Rectal smooth muscle tissue (tissue), 1 donor: Measurements from ENCODE around the gene SEMA3D.

ENCODE experiments used
- H3K27ac ChIP-seq: one replicate; pipeline ENCODE4 v1.7.0; 2013; ENCODE audit warnings: low read depth, low read length, inconsistent platforms
- H3K27me3 ChIP-seq: one replicate; pipeline ENCODE4 v1.7.0; 2013; ENCODE audit warnings: low read length; ENCODE audit not compliant: control insufficient read depth, insufficient read depth
- H3K36me3 ChIP-seq: one replicate; pipeline ENCODE4 v1.7.0; 2013; ENCODE audit warnings: low read length; ENCODE audit not compliant: control insufficient read depth, insufficient read depth
- H3K4me1 ChIP-seq: one replicate; pipeline ENCODE4 v1.7.0; 2013; ENCODE audit warnings: low read length; ENCODE audit not compliant: control insufficient read depth, insufficient read depth
- H3K4me3 ChIP-seq: one replicate; pipeline ENCODE4 v1.7.0; 2013; ENCODE audit warnings: low read length
- H3K9ac ChIP-seq: one replicate; pipeline ENCODE4 v1.7.0; 2013; ENCODE audit warnings: low read length

SEMA3D gene

GRCh38 chr7:85177316-85177715, 9.5 kb downstream of the SEMA3D start:
- H3K9ac ChIP-seq: no peak overlapping the region
- H3K27me3 ChIP-seq: no peaks in the 10 kb centered on the region
- H3K27ac ChIP-seq: no peak overlapping the region
- no peak overlapping the region for H3K4me3 ChIP-seq
- no peaks in the 10 kb centered on the region for H3K36me3 ChIP-seq
- H3K4me1 ChIP-seq: peaks cover 3% of the 10 kb centered on the region

GRCh38 chr7:85176197-85176596, 10.7 kb downstream of the SEMA3D start:
- Histone ChIP-seq H3K27ac (no peak overlapping the region), H3K4me1 (peaks cover 3% of the 10 kb centered on the region), H3K36me3 (no peaks in the 10 kb centered on the region), H3K27me3 (no peaks in the 10 kb centered on the region), H3K4me3 (no peak overlapping the region), H3K9ac (no peak overlapping the region)

DNA sequence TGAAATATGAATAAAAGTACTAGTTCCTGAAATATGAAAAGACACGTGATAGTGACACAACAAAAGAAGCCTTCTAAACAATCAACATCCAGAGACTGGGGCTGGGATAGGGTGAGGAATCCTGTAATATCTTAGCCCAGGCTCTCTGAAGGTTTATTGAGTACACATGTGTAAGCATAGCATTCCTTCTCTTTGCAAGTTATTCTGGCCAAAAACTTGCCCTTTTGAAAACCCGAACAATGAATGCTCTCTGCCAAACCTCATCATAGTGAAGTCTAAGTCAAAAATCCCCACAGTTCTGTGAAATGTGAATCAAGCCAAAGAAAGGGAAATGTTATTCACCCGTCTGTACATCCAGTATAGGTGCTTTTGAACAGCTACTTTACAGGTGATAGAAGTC, 11.6 kb downstream of the SEMA3D start:
- Histone ChIP-seq H3K36me3 (no peaks in the 10 kb centered on the region), H3K9ac (no peak overlapping the region), H3K4me3 (no peak overlapping the region), H3K27me3 (no peaks in the 10 kb centered on the region), H3K27ac (no peak overlapping the region), H3K4me1 (peaks cover 3% of the 10 kb centered on the region)

- H3K36me3 ChIP-seq: no peaks in the 10 kb centered on the region
- no peak overlapping the region for H3K4me3 ChIP-seq
- H3K27me3 ChIP-seq: no peaks in the 10 kb centered on the region
- no peak overlapping the region for H3K27ac ChIP-seq
- H3K4me1 ChIP-seq: peaks cover 3% of the 10 kb centered on the region
- H3K9ac ChIP-seq: no peak overlapping the region
Observed at GRCh38 chr7:85172530-85172941, 14.3 kb downstream of the SEMA3D start.

- no peak overlapping the region for H3K4me3 ChIP-seq
- no peak overlapping the region for H3K9ac ChIP-seq
- H3K27ac ChIP-seq: no peak overlapping the region
- H3K36me3 ChIP-seq: no peaks in the 10 kb centered on the region
- H3K27me3 ChIP-seq: no peaks in the 10 kb centered on the region
- H3K4me1 ChIP-seq: peaks cover 3% of the 10 kb centered on the region
Observed at GRCh38 chr7:85167636-85168035, 19.2 kb downstream of the SEMA3D start.

- Histone ChIP-seq H3K36me3 (no peaks in the 10 kb centered on the region), H3K27ac (no peak overlapping the region), H3K27me3 (no peaks in the 10 kb centered on the region), H3K4me1 (no peaks in the 10 kb centered on the region), H3K9ac (no peak overlapping the region), H3K4me3 (no peak overlapping the region)
Observed at GRCh38 chr7:85165263-85165662, 21.6 kb downstream of the SEMA3D start.

GRCh38 chr7:85164376-85164775, 22.5 kb downstream of the SEMA3D start:
- H3K4me1 ChIP-seq: no peaks in the 10 kb centered on the region
- H3K9ac ChIP-seq: no peak overlapping the region
- H3K27ac ChIP-seq: no peak overlapping the region
- H3K4me3 ChIP-seq: no peak overlapping the region
- H3K36me3 ChIP-seq: no peaks in the 10 kb centered on the region
- no peaks in the 10 kb centered on the region for H3K27me3 ChIP-seq

DNA sequence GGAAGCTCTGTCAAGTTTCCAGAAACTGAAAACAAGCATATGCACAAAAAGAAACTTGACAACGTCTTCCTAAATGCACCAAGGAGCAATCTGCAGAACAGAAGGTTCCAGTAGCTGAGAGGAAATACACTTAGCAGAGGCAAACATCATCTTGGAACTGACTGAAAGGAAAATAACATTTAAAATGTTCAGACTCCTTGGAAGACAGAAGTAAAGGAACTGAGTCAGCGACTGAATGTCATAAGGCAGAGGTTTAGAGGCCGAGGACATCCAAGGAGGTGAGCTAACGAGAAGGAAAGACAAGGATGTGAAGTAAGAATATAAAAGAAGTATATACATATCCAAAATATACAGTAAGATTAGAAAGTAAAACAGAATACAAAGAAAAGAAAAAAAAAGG, 24.1 kb downstream of the SEMA3D start:
- Histone ChIP-seq H3K36me3 (no peaks in the 10 kb centered on the region), H3K9ac (no peak overlapping the region), H3K27me3 (no peaks in the 10 kb centered on the region), H3K27ac (no peak overlapping the region), H3K4me1 (no peaks in the 10 kb centered on the region), H3K4me3 (no peak overlapping the region)

DNA sequence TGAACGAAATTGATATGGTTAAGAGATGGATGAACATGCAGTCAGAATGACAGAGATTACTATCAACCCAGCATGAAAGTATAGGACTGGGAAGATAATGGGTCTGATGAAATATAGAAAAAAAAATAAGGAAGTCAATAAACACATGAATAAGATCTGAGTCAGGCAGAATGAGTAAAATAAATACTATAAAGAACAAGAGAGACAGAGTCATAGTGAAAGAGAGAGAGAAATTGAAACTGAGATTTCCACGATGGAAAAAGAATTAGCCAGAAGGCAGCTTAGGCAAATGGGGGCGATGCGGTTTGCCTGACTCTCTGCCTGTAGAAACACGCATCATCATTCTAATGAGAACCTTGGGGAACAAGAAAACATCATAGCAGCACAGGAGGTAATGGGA, 26.6 kb downstream of the SEMA3D start:
- Histone ChIP-seq H3K27me3 (no peaks in the 10 kb centered on the region), H3K4me3 (no peak overlapping the region), H3K27ac (no peak overlapping the region), H3K36me3 (no peaks in the 10 kb centered on the region), H3K4me1 (no peaks in the 10 kb centered on the region), H3K9ac (no peak overlapping the region)

GRCh38 chr7:85159003-85159402, 27.9 kb downstream of the SEMA3D start:
- Histone ChIP-seq H3K27me3 (no peaks in the 10 kb centered on the region), H3K36me3 (no peaks in the 10 kb centered on the region), H3K27ac (no peak overlapping the region), H3K4me3 (no peak overlapping the region), H3K9ac (no peak overlapping the region), H3K4me1 (no peaks in the 10 kb centered on the region)

DNA sequence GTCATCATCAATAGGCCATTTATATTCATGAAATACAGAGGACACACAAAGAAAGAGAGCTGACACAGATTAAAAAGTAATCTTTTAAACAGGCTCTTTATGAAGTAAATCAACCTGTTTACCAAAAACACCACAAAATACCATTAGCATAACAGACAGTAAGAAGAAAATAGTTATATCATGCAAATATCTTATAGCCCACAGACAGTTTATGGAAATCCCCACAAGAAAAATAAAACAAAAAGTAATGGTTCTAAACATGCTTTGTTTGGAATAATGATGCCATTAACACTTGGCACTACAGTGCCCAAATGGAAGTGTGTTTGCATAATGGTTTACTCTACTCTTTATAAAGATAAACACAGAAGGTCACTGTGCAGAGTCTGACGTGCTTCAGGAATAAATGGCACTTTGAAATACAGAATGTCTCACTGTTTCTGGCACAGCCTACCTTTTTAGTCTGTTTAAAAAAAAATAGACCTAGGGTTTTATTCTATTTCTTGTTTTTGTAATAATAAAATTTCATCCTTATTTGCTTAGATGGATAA, 30.1 kb downstream of the SEMA3D start:
- Histone ChIP-seq H3K36me3 (no peaks in the 10 kb centered on the region), H3K27ac (no peak overlapping the region), H3K27me3 (no peaks in the 10 kb centered on the region), H3K9ac (no peak overlapping the region), H3K4me3 (no peak overlapping the region), H3K4me1 (no peaks in the 10 kb centered on the region)

DNA sequence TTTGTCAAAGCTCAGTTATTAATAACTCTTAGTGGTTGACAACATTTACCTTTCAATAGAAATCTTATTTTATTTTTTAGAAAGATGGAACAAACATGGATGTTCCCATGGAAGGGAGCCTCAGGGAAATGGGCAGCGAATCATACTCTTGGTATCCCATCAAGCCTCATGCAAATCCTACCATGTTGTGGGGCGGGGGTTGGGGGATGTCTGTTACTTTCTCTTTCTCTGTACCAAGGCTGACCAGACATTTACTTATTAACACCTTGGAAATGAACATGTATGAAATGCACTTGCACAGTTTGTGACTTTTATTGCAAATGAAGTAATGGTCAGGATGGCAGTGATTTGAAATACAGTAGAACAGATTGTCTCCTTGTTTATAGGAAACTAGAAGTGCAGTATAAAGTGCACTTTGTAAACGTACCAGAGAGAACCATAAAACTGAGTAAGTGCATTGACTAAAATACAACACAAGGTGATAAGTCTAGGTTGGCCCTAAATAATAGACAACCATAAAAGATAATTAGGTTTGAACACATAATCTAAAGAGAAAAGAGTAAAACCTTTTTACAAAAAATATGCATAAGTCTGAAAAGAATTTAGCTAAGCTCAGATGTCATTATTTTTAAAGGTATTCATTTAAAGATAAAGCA, 32.4 kb downstream of the SEMA3D start:
- H3K27me3 ChIP-seq: no peaks in the 10 kb centered on the region
- no peak overlapping the region for H3K9ac ChIP-seq
- no peaks in the 10 kb centered on the region for H3K36me3 ChIP-seq
- H3K4me1 ChIP-seq: no peaks in the 10 kb centered on the region
- no peak overlapping the region for H3K27ac ChIP-seq
- no peak overlapping the region for H3K4me3 ChIP-seq

DNA sequence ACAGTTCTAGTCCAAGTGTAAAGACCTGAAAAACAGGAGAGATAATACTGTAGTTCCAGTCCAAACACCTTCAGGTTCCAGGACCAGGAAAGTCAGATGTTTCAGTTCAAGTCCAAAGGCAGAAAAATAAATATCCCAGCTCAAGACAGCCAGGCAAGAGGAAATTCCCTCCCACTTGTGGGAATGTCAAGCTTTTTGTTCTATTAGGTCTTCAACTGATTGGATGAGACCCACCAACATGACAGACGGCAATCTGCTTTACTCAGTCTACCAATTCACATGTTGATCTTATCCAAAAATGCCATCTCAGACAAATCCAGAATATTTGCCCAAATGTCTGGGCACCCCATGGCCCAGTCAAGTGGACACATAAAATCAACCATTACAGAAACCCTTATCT, 33.1 kb downstream of the SEMA3D start:
- H3K27ac ChIP-seq: no peak overlapping the region
- no peak overlapping the region for H3K4me3 ChIP-seq
- no peaks in the 10 kb centered on the region for H3K27me3 ChIP-seq
- no peak overlapping the region for H3K9ac ChIP-seq
- no peaks in the 10 kb centered on the region for H3K4me1 ChIP-seq
- no peaks in the 10 kb centered on the region for H3K36me3 ChIP-seq
